CD8-positive, alpha-beta memory T cell (primary cell): Measurements from ENCODE around the gene SSR3. TPM values are rescaled to one million over a fixed set of nuclear protein-coding genes. Genes with fewer than 3 reads are reported as not detected.
"Not testable (repeated sequence)": the region's sequence is repeated elsewhere in the genome, so short reads cannot be mapped to it uniquely, and the experiment has no call there.

Experiments used
- CTCF ChIA-PET: fragments of 350-600 bp; sonication (Branson Sonifier 250); formaldehyde crosslinking; loops from one replicate; lab custom pipeline; 2021; ENCODE audit warnings: antibody characterized with exemption; lab: Charles Lee
- POLR2A ChIA-PET: fragments of 350-600 bp; sonication (Branson Sonifier 250); formaldehyde crosslinking; loops from one replicate; lab custom pipeline; 2021; ENCODE audit warnings: antibody characterized with exemption; lab: Charles Lee
- DNase-seq, 5 donors: peaks; one replicate each; pipeline versions ENCODE4 v3.0.0 to v3.0.0-alpha.2; 2020 to 2022; ENCODE audit warnings: mixed read lengths in 1 of 5
- H3K27ac ChIP-seq: one replicate; pipeline ENCODE4 v1.7.0; 2013; ENCODE audit warnings: low read depth, mild to moderate bottlenecking, low read length, moderate library complexity
- H3K27me3 ChIP-seq: 2 replicates; pipeline ENCODE4 v1.7.0; 2013; ENCODE audit warnings: low read length, mild to moderate bottlenecking; ENCODE audit not compliant: insufficient read depth, poor library complexity, severe bottlenecking
- H3K36me3 ChIP-seq: 2 replicates; pipeline ENCODE4 v1.7.0; 2013; ENCODE audit warnings: mild to moderate bottlenecking, low read length, moderate library complexity; ENCODE audit not compliant: insufficient read depth
- H3K4me1 ChIP-seq: 2 replicates; pipeline ENCODE4 v1.7.0; 2013; ENCODE audit warnings: mild to moderate bottlenecking, low read length, moderate library complexity; ENCODE audit not compliant: insufficient read depth
- H3K4me3 ChIP-seq: 2 replicates; pipeline ENCODE4 v1.7.0; 2013; ENCODE audit warnings: mild to moderate bottlenecking, low read length
- H3K9me3 ChIP-seq: 2 replicates; pipeline ENCODE4 v1.7.0; 2013; ENCODE audit warnings: mild to moderate bottlenecking, low read length
- H3K27ac Mint-ChIP-seq, 8 donors: one replicate each; pipeline ENCODE4 v1.8.0; 2020 to 2021; ENCODE audit warnings: mixed read lengths in 8 of 8, mild to moderate bottlenecking in 6 of 8, inconsistent platforms in 3 of 8, moderate library complexity in 3 of 8
- H3K27me3 Mint-ChIP-seq, 2 donors: one replicate each; pipeline ENCODE4 v1.8.0; 2020 to 2021; ENCODE audit warnings: mixed read lengths in 2 of 2, mild to moderate bottlenecking in 1 of 2, moderate library complexity in 1 of 2
- H3K36me3 Mint-ChIP-seq, 3 donors: one replicate each; pipeline ENCODE4 v1.8.0; 2020 to 2021; ENCODE audit warnings: mixed read lengths in 3 of 3, inconsistent platforms in 1 of 3, mild to moderate bottlenecking in 1 of 3
- H3K4me1 Mint-ChIP-seq, 3 donors: one replicate each; pipeline ENCODE4 v1.8.0; 2020 to 2021; ENCODE audit warnings: mixed read lengths in 3 of 3, inconsistent platforms in 1 of 3, mild to moderate bottlenecking in 1 of 3
- H3K4me3 Mint-ChIP-seq, 7 donors: one replicate each; pipeline ENCODE4 v1.8.0; 2020 to 2021; ENCODE audit warnings: mixed read lengths in 7 of 7, mild to moderate bottlenecking in 6 of 7, moderate library complexity in 4 of 7, inconsistent platforms in 2 of 7
- H3K9me3 Mint-ChIP-seq, 5 donors: one replicate each; pipeline ENCODE4 v1.8.0; 2020 to 2022; ENCODE audit warnings: mixed read lengths in 5 of 5, mild to moderate bottlenecking in 3 of 5, moderate library complexity in 2 of 5, inconsistent platforms in 1 of 5
- polyA plus RNA-seq: library from polyadenylated mRNA; unstranded; fragments of 300-500 nt; fragmentation: Illumina TruSeq; gene quantifications from one replicate; pipeline ENCODE4 v1.2.3, GENCODE V29; 2021
- total RNA-seq, 2 experiments: library from RNA; stranded (reverse); gene quantifications; one replicate each; pipeline ENCODE4 v1.2.3, GENCODE V29; 2021

Gene SSR3
- total and polyA plus RNA-seq, 3 experiments from 2014 or later = 144 to 175 (median 171) TPM

- H3K9me3 Mint-ChIP-seq, H3K4me3 ChIP-seq, H3K4me3 Mint-ChIP-seq, H3K9me3 ChIP-seq, H3K27me3 ChIP-seq, H3K27ac Mint-ChIP-seq, H3K4me1 Mint-ChIP-seq, DNase-seq, H3K27ac ChIP-seq, H3K36me3 Mint-ChIP-seq, H3K36me3 ChIP-seq, POLR2A ChIA-PET, H3K4me1 ChIP-seq: not testable (repeated sequence)
- CTCF ChIA-PET = interaction anchor here (0.8 kb wide), 1 partner anchor 120 kb away, joined by 3 read pairs; no protein-coding TSS in a partner anchor
- H3K27me3 Mint-ChIP-seq = peaks cover 16 to 31% of the 10 kb centered on the region in 2 donors
Observed at GRCh38 chr3:156569016-156569415, 14.1 kb upstream of the SSR3 start.

- no peaks in the 10 kb centered on the region for H3K9me3 Mint-ChIP-seq
- ChIA-PET POLR2A (no interaction called here), CTCF (no interaction called here)
- no peak overlapping the region for H3K4me3 Mint-ChIP-seq
- H3K27ac ChIP-seq = no peak overlapping the region
- H3K27ac Mint-ChIP-seq = no peak overlapping the region
- no peaks in the 10 kb centered on the region for H3K4me1 Mint-ChIP-seq
- H3K36me3 Mint-ChIP-seq = no peaks in the 10 kb centered on the region
- DNase-seq = no peak
- H3K9me3 ChIP-seq = no peaks in the 10 kb centered on the region
- no peaks in the 10 kb centered on the region for H3K36me3 ChIP-seq
- no peak overlapping the region for H3K4me3 ChIP-seq
- H3K27me3 ChIP-seq = no peaks in the 10 kb centered on the region
- H3K4me1 ChIP-seq = no peaks in the 10 kb centered on the region
- H3K27me3 Mint-ChIP-seq = peaks cover 9 to 31% of the 10 kb centered on the region in 2 donors
Observed at GRCh38 chr3:156563900-156564682, 9.2 kb upstream of the SSR3 start.

GRCh38 chr3:156562486-156562885, 7.6 kb upstream of the SSR3 start:
- peaks cover 7 to 29% of the 10 kb centered on the region in 2 donors for H3K27me3 Mint-ChIP-seq
- H3K4me1 Mint-ChIP-seq, H3K9me3 ChIP-seq, H3K36me3 Mint-ChIP-seq, H3K27ac Mint-ChIP-seq, H3K27me3 ChIP-seq, POLR2A ChIA-PET, DNase-seq, H3K27ac ChIP-seq, H3K9me3 Mint-ChIP-seq, H3K4me3 Mint-ChIP-seq, H3K36me3 ChIP-seq, H3K4me1 ChIP-seq, H3K4me3 ChIP-seq: not testable (repeated sequence)
- CTCF ChIA-PET = interaction anchor here (1.6 kb wide), 1 partner anchor 575 kb away, joined by 3 read pairs; no protein-coding TSS in a partner anchor

GRCh38 chr3:156561533-156561932, 6.6 kb upstream of the SSR3 start:
- Histone ChIP-seq H3K36me3 (no peaks in the 10 kb centered on the region), H3K4me3 (no peak overlapping the region), H3K4me1 (no peaks in the 10 kb centered on the region), H3K27ac (no peak overlapping the region), H3K9me3 (no peaks in the 10 kb centered on the region), H3K27me3 (no peaks in the 10 kb centered on the region)
- Mint-ChIP-seq H3K27me3 (peaks cover 1 to 23% of the 10 kb centered on the region in 2 donors), H3K4me3 (no peak overlapping the region), H3K4me1 (no peaks in the 10 kb centered on the region), H3K27ac (no peak overlapping the region), H3K36me3 (no peaks in the 10 kb centered on the region), H3K9me3 (no peaks in the 10 kb centered on the region)
- no peak for DNase-seq
- ChIA-PET POLR2A (no interaction called here), CTCF (interaction anchor here (1.6 kb wide), 1 partner anchor 576 kb away, joined by 3 read pairs; no protein-coding TSS in a partner anchor)

GRCh38 chr3:156559321-156559720, 4.4 kb upstream of the SSR3 start:
- H3K4me3 Mint-ChIP-seq = no peak overlapping the region
- Histone ChIP-seq H3K4me3 (no peak overlapping the region), H3K4me1 (peaks cover 7% of the 10 kb centered on the region), H3K36me3 (no peaks in the 10 kb centered on the region), H3K27ac (no peak overlapping the region), H3K27me3 (no peaks in the 10 kb centered on the region), H3K9me3 (no peaks in the 10 kb centered on the region)
- CTCF ChIA-PET = interaction anchor here (0.7 kb wide), 1 partner anchor 260 kb away, joined by 3 read pairs; no protein-coding TSS in a partner anchor
- peaks cover 0 to 6% (median 0%) of the 10 kb centered on the region in 3 donors for H3K36me3 Mint-ChIP-seq
- H3K4me1 Mint-ChIP-seq = peaks cover 6 to 14% (median 13%) of the 10 kb centered on the region in 3 donors
- H3K9me3 Mint-ChIP-seq = peaks cover 0 to 4% (median 0%) of the 10 kb centered on the region in 5 donors
- no peak for DNase-seq
- H3K27ac Mint-ChIP-seq = peak overlapping the region in 1 of 8 donors; percentile 48
- POLR2A ChIA-PET = no interaction called here
- peaks cover 1 to 17% of the 10 kb centered on the region in 2 donors for H3K27me3 Mint-ChIP-seq

GRCh38 chr3:156558389-156558788, 3.5 kb upstream of the SSR3 start:
- Mint-ChIP-seq H3K9me3 (peaks cover 0 to 4% (median 0%) of the 10 kb centered on the region in 5 donors), H3K27me3 (peaks cover 0 to 7% of the 10 kb centered on the region in 2 donors), H3K4me1 (peaks cover 15 to 24% (median 22%) of the 10 kb centered on the region in 3 donors), H3K36me3 (peaks cover 0 to 12% (median 0%) of the 10 kb centered on the region in 3 donors), H3K4me3 (peak overlapping the region in 1 of 7 donors; percentile 3), H3K27ac (peak overlapping the region in 1 of 8 donors; percentile 17)
- no peak for DNase-seq
- ChIA-PET CTCF (interaction anchor here (1.2 to 1.3 kb wide), 2 partner anchors 17 to 579 kb away, joined by 3 to 4 read pairs; no protein-coding TSS in a partner anchor), POLR2A (no interaction called here)
- H3K36me3 ChIP-seq = no peaks in the 10 kb centered on the region
- no peak overlapping the region for H3K4me3 ChIP-seq
- no peaks in the 10 kb centered on the region for H3K27me3 ChIP-seq
- H3K9me3 ChIP-seq = no peaks in the 10 kb centered on the region
- peaks cover 14% of the 10 kb centered on the region for H3K4me1 ChIP-seq
- H3K27ac ChIP-seq = no peak overlapping the region

GRCh38 chr3:156554515-156554841, 439 bp downstream of the SSR3 start:
- H3K36me3 ChIP-seq = peaks cover 9% of the 10 kb centered on the region
- DNase-seq = no peak
- H3K27ac Mint-ChIP-seq = peak overlapping the region; percentile 85 to 98 (median 96)
- no peaks in the 10 kb centered on the region for H3K27me3 Mint-ChIP-seq
- peaks cover 29% of the 10 kb centered on the region for H3K4me1 ChIP-seq
- H3K27me3 ChIP-seq = no peaks in the 10 kb centered on the region
- POLR2A ChIA-PET = interaction anchor here (0.8 to 2.6 kb wide), 10 partner anchors 30 to 748 kb away, joined by 3 to 30 read pairs (median 6); partner anchors contain the start of genes C3orf33, CCNL1 and TIPARP
- peaks cover 0 to 4% (median 0%) of the 10 kb centered on the region in 5 donors for H3K9me3 Mint-ChIP-seq
- peaks cover 48 to 61% (median 57%) of the 10 kb centered on the region in 3 donors for H3K4me1 Mint-ChIP-seq
- peaks cover 0 to 46% (median 18%) of the 10 kb centered on the region in 3 donors for H3K36me3 Mint-ChIP-seq
- peak overlapping the region; percentile 91 for H3K27ac ChIP-seq
- CTCF ChIA-PET = interaction anchor here (1.0 to 3.1 kb wide), 18 partner anchors 8 to 620 kb away, joined by 3 to 27 read pairs (median 5); partner anchors contain the start of gene TIPARP
- peak overlapping the region; percentile 96 to 99 (median 97) for H3K4me3 Mint-ChIP-seq
- H3K4me3 ChIP-seq = peak overlapping the region; percentile 92
- H3K9me3 ChIP-seq = no peaks in the 10 kb centered on the region
